HG03342 (cell line): ENCODE results near the gene SLC1A7.

Source experiments
- ATAC-seq: cut with Tn5 transposase; IDR thresholded peaks from one replicate; pipeline ENCODE4 v1.9.1; 2021; ENCODE audit warnings: mild to moderate bottlenecking, moderate library complexity; ENCODE audit not compliant: unreplicated experiment

SLC1A7 gene

GRCh38 chr1:53076721-53077598 lies 65.5 kb downstream of the SLC1A7 start:
- ATAC-seq = no peak

DNA sequence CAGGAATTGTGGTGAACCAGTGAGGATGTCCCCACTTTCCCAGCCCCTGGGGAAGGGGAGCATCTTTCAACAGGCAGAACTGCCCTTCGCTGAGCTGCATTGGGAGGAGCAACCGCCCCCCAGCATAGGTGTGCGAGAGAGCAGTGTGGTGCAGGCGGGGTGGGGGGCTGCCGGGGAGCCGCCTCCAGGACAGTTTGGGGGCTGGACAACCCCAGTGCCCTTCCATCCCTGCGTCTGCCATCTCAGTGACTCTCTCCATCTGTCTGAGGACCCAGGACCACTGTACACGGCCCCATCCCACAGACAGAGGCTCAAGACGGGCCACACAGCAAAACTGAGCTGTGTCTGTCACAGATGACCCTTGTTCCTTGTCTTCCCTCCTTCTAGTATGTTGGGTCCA lies 66.3 kb downstream of the SLC1A7 start:
- no peak for ATAC-seq

GRCh38 chr1:53075761-53076163 lies 66.7 kb downstream of the SLC1A7 start:
- no peak for ATAC-seq

- no peak for ATAC-seq
Measured at GRCh38 chr1:53075206-53075605, 67.2 kb downstream of the SLC1A7 start.

GRCh38 chr1:53074313-53075154 lies 67.9 kb downstream of the SLC1A7 start:
- no peak for ATAC-seq

- no peak for ATAC-seq
Measured at GRCh38 chr1:53073868-53074311, 68.5 kb downstream of the SLC1A7 start.

- ATAC-seq = no peak
Measured at GRCh38 chr1:53073287-53073686, 69.2 kb downstream of the SLC1A7 start.

DNA sequence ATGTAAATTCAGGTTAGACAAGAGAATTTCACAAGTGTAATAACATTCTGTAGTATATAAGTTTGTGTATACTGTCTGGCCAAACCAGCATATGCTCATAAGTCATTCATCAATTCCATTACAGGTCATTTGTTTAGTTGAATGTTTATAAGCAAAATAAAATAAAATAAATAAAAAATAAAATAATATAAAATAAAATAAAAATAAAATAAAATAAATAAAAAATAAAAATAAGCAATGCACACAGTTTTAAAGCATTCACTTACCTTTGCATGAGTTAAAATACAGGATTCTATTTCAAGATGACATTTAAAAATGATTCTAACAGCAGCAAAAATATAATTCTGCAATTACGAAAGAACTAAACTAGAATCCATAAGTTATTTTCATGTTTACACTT lies 70.5 kb downstream of the SLC1A7 start:
- no peak for ATAC-seq

DNA sequence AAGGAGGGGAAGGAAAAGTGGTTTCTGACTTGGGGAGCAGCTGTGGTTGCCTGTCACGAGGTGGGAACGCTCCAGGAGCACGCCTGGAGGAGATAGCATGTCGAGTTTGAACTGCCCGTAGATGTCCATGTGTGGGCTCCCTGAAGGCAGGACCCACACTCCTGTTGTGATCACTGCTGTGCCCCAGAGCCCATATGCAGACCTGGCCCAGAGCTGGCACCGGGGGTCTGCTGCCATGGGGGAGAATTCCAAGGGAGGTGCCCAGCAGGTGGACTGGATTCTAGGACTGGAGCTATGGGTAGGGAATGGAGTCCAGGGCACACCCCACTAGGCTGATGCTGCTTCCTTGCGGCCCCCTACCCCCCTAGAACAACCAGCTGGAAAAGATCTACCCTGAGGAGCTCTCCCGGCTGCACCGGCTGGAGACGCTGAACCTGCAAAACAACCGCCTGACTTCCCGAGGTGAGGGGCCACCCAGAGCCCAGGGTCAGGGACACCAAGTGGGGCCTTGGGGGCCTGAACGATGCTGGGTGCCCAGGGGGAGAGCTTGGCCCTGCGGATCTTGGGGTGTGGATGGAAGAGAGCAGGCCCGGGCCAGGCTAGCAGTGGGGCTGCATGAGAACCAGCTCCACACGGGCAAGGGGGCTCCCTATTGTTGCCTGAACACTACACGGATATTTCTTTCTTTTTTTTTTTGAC lies 71.1 kb downstream of the SLC1A7 start:
- no peak for ATAC-seq

DNA sequence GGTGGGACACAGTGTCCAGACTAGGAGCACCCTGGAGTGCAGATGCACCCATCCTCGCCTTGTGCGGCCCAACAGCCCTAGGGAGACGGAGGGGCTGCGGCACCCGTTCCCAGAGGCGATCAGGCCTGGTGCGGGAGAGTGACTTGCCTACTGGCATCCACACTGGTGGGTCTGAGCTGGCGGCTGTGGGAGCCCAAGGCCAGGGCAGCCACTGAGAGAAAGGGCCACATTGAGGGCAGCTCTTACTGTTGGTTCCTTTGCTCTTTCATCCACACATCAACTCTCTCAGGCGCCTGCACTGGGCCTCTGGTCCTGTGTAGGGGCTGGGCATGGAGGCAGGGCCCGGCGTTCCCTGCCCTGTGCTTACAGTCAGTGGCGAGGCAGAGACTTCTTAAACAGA lies 71.8 kb downstream of the SLC1A7 start:
- ATAC-seq = no peak

DNA sequence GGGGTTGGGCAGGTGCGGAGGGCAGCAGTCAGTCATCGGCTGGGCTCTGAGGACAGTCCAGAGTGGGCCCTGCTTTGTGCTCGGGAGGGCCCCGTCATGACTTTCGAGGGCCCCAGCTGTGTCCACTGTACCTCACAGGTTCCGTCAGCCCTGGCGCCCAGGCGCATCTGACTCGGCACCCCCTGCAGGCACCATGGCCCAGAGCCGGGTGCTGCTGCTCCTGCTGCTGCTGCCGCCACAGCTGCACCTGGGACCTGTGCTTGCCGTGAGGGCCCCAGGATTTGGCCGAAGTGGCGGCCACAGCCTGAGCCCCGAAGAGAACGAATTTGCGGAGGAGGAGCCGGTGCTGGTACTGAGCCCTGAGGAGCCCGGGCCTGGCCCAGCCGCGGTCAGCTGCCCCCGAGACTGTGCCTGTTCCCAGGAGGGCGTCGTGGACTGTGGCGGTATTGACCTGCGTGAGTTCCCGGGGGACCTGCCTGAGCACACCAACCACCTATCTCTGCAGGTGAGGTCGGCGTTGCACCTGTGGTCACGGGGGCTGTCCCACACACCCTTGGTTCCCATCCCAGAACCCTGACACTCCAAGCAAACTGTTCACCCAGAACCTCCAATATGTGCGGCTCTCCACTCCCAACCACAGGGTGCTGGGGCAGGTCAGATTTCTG lies 72.6 kb downstream of the SLC1A7 start:
- ATAC-seq = no peak

GRCh38 chr1:53069265-53069662 lies 73.2 kb downstream of the SLC1A7 start:
- ATAC-seq = no peak

DNA sequence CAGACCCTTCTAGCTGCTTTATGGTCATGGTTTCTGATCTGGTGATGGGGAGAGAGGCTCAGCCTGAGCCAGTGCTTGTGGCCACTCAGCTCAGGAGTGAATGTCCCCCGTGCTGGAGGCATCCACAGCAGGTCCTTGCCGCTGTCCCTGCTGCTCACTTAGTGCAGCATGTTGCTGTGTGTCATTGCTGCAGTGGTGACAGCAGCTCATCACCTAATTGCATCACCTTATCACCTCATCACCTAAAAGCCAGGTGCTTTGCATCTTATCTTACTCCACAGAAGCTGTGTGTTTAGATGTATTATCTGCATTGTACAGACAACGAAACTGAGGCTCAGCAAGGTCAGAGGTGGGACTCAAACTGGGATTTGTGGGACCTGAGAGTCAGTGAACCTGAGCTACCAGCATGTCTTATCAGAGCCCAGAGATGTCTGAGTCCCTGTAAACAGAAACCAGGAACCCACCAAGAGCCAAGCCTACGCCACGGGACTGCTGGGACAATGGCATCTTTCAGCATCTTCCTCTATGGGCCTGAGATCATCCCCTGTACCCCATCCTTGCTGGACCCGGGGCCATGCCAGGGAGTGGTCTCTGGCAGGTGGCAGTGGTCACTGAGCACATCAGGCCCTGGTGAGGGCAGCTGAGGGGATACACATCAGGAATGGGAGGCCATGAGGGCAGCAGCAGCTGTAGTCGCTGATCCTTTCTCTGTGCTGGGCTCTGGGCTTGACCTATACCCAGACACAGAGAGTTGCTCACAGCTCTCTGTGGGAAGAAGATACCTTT lies 73.9 kb downstream of the SLC1A7 start:
- ATAC-seq = no peak

DNA sequence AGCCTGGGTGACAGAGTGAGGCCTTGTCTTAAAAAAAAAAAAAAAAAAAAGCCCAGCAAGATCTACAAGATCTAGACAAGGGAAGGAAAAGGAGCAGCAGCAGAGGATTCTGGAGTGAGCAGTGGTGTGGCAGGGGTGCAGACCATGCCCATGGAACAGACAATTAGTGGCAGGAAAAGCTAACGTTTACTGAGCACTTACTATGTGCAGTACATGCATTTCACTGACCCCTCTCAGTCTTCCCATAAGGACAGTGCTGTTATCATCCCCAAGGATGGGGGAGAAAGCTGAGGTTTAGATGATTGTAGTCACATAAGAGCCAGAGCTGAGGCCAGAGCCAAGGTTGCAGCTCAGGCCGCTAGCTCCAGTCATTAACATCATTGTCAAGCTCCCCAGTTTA lies 74.6 kb downstream of the SLC1A7 start:
- ATAC-seq = no peak

DNA sequence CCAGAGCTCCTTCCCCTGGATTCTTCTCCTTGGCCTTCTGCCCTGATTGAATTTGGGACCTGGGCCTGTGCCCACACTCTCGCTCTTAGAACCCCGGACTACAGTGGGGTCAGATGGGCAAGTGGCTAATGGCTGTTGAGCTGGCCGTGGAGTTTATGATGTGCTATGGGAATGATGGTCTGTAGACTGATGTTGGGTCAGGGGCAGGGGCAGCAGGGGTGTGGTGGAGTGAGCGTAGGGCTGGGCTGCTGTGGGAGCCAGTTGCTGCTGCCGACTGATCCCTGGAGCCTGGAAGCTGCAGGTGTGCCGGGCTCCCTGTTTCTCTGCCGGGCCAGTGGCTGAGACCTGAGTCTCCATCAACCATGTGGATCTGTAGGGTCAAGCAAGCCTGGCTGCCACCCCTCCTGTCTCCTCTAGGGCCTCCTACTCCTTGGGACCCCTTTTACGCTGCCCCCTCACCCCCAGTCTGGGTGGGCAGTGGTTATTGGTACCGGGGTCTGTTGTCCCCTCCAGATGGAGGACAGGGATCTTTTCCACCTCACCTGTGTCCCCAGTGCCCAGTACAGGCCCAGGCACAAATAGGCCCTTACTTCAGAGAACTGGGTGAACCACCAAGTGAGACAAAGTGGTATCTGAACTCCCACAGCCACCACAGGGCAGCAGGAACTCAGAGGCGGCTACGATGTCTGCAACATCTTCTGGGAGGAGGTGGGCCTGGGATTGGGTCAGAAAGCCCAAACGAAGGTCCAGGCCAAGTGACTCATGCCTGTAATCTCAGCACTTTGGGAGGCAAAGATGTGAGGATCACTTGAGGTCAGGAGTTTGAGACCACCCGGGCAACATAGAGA lies 75.3 kb downstream of the SLC1A7 start:
- ATAC-seq = no peak

DNA sequence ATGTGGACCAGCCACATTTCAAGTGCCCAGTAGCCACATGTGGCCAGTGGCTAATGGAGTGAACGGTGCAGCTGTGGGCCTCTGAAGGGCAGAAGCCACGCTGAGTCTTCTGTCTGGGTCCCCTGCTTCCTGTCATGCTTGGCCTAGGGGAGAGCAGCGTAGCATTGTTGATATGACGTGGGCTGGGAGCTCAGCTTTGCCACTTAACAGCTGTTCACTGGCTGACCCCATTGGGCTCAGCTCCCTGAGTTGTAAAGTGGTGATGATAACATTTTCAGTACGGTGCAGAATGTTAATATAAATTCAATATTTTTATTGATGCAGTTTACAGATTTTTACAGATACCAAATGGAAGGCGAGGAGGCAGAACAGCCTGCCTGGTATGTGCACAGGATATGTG lies 76.0 kb downstream of the SLC1A7 start:
- ATAC-seq = no peak

DNA sequence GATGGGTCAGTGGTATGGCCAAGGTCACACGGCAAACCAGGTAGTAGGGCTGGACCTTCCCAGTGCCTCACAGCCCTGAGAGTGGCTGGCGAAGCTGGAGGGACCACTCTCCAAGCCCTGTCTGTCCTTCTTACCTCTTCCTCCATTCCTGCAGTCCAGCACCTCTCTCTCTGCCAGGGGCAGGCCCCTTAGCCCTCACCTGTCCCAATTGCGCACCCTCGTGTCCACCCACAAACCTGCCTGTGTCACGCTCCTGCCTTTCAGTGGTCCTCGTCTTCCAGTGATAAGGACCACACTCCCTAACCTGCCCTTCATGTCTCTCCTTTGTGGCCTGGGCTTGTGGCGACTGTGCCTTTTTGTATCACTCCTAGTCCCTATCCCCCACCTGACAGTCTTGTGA lies 77.0 kb downstream of the SLC1A7 start:
- ATAC-seq = no peak

- no peak for ATAC-seq
Measured at GRCh38 chr1:53063744-53064515, 78.5 kb downstream of the SLC1A7 start.
